Pons (tissue), 1 donor: ENCODE measurements around the gene ADAD2.

Experiments used
- DNase-seq: peaks from one replicate; pipeline ENCODE4 v3.0.0-alpha.2; 2016; ENCODE audit warnings: low spot score

Gene ADAD2

DNA sequence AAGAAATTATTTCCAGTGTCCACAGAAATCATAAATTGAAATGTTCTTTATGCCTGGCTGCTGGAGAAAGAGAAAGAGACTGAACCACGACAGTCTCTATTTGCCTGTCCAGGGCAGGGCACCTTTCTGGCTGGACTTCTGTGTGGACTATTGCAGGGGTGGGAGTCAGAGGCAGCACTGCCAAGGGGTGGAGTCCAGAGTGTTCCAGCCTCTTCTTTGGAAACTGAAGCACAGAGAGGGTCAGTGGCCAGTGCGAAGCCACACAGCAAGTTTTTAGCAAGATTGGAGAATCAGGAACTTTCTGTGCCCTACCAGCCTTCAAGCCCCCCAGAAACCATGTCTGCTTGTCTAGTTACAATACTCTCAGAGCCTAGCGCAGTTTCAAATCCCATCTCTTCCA is 33.6 kb downstream of the ADAD2 start:
- DNase-seq = no peak

DNA sequence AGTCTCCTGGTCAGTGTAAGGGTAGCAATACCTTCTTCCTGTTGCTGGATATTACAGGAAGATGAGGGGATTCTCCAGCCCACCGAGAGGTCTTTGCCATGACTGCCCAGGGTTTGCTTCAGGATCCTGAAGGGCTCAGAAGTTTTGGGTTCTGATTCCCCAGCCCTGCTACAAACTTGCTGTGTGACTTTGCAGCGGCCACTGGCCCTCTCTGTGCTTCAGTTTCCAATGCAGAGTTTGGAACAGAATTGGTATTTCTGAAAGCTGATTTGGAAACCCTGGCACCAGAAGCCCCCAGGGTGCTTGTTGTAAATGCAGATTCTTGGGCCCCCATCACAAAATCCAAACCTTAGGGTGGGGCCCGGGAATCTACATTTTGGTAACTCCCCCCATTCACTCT is 34.2 kb downstream of the ADAD2 start:
- no peak for DNase-seq

DNA sequence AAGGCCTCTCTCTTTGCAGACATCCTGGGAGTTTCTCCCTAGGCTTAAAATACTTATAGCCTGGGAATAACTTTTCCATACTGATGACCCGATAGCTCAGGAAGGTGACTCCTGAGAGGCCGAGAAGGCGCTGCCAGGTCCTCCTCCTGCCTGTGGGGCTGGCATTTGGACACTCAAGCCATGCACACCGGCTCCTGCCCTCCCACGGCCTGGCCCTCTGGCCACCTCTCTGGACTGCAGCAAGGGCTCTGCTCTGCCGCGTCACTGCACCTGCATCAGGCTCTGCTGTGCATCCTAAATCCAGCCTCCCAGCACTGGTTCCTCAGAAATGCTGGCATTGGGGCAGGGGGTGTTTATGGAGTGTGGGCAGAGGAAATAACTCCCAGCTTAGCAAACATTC is 34.6 kb downstream of the ADAD2 start:
- DNase-seq = no peak

DNA sequence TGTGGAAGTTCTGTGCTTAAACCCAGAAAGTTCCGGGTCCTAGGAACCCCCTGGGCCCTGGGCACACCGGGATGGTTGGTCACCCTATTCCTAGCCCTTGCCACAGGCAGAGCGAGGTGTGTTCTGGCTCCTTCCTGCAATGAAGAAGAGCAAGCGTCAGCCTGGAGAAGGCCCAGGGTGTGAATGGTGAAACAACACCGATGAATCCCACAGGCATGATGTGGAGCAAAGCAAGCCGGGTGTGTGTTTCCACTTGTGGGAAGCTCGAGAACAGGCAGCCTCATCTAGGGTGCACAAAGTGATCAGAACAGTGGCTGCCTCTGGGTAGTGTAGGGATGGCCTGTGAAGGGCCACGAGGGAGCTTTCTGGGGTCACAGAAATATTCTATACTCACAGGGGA is 35.1 kb downstream of the ADAD2 start:
- DNase-seq = no peak

DNA sequence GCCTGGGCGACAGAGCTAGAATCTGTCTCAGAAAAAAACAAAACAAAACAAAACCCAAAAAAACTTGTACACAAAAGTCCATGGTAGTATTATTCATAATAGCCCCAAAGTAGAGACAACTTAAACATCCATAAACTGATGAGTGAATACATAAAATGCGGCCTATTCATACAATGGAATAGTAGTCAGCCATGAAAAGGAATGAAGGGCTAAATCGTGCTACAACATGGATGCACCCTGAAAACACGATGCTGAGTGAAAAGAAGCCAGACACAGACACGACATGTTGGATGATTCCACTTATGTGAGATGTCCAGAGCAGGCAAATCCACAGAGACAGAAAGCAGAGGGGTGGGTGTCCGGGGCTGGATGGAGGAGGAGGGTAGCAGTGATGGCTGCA is 36.6 kb downstream of the ADAD2 start:
- no peak for DNase-seq

DNA sequence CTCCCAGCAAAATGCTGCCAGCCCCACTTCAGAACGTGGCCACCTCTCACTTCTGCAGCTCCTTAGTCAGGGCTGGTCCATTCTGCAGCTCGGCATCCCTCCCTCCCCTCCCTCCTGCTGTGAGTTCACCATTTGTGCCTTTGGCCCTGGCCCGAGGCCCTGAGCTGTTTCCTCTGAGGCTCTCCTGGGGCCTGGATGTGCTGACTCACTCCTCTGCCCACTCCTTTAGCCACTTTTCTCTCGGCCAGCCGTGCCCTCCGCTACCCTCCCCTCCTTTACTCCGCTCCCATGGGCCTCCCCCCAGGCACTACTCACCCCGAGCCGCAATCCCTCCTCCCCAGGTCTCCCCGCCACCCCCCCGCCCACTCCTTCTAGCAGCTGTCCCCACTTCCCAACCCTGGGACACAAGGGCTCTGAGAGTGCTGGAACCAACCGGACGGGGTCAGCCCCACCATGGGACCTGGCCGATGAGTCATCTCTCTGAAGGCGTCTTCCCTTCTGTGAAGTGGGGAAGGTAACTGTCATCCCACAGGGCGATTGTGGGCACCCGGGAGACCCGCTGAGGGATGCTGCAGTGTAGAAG is 37.4 kb downstream of the ADAD2 start:
- DNase-seq = no peak

DNA sequence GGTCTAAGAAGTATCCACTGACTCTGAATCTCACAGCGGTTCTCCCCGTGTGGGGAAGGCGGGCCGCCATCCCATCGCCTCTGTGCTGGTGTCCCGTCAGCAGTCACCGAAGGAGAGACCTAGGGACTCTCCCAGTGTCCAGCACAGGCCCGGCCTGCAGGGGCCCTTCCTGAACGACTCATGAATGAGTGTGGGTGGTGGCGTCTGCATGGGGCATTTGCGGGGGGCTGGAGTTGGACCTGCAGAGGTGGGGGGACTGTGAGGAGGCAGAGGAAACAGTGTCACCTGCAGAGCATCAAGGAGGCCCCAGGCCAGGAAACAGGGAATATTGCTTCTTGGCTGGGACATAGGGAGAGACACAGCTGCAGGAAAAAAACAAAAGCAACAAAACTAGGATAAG is 38.5 kb downstream of the ADAD2 start:
- no peak for DNase-seq

DNA sequence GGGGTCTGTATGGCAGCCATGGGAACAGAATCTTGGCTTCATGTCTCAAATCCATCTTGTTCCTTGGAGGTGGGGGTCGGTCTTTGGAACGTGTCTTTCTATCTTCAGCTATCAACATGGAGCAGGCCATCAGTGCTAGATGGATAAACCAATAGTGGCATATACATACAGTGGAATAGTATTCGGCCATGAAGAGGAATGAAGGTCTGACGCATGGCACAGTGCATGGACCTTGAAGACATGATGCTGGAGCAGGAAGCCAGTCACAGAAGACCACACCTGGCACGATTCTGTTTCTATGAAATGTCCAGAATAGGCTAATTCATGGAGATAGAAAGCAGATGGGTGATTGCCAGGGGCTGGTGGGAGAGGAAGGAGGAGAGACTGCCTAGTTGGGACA is 41.1 kb downstream of the ADAD2 start:
- no peak for DNase-seq

DNA sequence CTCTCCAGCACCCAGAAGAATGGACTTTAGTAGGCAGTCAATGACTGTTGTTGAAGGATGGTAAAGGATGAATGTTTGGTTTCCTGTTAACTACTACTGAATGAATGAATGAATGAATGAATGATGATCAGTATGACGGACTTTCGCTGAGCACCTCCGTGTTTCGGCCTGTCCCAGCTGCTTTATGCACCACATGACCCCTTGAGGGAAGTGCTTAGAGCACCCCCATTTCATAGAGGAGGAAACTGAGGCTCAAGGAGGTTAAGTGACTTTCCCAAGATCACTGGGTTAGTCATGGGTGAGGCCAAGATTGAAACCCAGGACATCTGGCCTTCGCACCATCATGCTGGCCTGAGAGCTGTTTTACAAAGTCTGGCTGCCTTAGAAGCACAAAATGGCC is 42.0 kb downstream of the ADAD2 start:
- no peak for DNase-seq

DNA sequence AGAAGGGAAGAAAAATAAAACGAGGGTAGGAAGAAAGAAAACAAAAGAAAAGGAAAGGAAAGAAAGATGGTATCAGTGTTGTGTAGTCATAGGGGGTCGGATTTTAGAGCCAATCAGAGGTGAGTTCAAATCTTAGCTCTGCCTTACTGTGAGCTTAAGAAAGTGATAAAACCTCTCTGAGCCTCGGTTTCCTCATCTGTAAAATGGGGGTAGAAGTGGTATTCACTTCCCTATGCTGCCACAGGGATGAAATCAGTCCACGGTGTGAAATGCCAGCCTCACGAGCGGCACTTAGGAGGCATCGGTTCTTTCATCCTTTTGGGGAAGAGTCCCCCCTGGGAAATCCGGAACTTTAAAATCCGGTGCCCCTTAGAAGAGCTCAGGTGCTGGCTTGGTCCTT is 42.8 kb downstream of the ADAD2 start:
- DNase-seq = no peak

DNA sequence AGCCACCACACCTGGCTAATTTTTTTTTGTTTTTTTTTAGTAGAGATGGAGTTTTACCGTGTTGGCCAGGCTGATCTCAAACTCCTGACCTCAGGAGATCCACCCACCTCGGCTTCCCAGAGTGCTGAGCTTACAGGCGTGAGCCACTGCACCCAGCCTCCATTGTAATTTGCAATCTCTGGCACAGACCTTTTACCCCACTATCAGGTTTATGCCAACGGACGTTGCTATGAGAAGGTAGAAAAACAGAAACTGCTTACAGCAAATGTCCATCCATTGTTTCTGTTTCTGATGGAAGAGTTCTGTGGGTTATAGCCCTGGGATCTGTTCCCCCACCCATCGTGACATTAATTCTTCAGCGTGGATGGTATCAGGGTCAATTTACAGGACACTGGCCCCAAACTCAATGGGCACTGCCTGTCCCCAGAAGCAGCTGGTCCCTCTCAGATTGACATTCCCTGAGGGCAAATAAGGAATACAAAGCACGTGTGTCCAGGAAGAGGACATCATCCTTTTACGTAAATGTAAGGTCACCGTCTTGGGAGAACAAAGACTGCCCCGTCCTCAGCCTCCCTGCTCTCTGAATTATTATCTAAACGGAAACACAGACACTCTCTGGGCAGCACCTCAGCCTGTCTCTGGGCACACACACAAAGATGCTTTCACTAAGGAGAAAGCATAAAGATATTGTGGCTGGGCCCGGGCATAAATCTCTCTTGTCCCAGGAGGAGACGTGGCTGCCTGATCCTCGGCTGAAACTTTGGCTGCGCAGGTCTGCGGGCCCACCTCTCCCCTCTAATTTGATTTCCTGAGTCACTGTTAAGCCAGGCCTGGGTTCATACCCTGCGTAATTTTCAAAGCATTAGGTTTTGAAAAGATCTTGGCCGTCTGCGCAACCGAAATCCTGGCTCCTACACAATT is 43.6 kb downstream of the ADAD2 start:
- peak; percentile 26 for DNase-seq

DNA sequence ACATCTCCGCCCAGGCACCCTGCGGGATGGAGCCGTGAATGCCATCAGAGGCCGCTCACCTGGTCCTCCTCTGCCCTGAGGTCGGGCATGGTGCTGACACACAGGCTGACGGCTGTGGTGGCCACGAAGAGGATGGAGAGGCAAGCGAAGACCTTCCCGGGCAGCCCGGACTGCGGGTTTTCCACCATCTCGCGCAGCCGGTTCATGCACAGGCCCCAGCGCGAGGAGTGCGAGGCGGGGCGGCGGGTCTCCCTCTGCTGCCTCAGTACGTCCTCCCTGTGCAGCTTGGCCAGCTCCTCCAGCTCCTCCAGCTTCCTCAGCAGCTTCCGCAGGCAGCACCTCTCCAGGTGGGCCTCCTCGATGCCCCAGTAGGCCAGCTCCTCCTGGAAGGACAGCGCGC is 45.7 kb downstream of the ADAD2 start:
- DNase-seq = no peak

DNA sequence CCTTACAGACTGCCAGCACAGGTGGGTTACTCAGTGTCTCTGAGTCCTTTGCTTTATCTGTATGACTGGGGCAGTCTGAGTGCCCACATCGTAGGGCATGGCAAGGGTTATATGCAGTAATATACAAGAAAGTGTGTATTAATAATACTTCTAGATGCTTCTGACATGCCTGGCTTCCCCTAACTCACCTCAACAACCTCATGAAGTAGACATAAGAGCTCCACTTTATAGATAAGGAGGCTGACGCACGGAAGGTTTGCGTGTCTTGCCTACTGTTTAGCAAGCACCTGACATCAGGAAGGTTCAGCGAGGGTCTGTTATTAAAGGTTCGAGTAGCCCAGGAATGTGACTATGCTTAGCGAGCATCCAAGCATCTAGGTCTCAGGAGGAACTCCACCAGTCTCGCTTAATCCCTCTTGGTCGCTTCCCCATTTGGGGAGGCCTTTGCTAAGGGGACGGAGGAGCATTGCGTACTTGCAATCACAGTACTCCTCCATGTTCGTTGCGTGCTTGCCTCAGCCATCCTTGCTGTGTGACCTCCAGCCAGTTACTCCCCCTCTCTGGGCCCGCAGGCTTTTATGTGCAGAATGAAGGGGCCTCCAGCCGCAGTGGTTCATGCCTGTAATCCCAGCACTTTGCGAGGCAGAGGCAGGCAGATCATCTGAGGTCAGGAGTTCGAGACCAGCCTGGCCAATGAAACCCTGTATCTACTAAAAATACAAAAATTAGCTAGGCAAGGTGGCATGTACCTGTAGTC is 47.2 kb downstream of the ADAD2 start:
- no peak for DNase-seq

DNA sequence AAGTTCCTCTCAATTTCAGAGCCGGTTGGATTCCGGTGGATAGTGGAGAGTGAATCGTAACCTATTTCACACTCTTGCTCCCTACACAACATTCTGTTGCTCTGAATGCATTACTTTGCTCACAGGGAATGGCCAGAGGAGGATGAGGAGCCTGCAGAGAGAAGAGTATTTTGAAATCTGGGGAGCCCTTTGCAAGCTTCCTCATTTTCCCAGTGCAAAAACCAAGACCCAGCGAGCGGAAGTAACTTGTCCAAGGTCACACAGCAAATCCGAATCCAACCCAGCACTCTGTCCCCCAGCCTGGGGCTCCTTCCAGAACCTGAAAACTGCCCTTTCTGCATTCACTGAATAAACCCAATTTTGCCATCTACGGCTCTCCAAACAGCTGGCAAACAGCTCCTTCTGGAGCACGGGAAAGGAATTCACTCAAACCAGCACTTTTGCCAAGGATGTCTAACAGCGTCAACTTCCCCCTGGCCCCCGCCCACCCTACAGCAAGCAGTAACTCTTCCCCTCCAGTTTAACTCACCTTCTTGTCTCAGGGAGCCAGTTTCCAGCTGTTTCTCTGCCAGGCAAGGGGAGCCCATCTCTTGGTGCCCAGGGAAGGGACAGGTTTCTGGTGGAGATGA is 48.3 kb downstream of the ADAD2 start:
- DNase-seq = no peak

DNA sequence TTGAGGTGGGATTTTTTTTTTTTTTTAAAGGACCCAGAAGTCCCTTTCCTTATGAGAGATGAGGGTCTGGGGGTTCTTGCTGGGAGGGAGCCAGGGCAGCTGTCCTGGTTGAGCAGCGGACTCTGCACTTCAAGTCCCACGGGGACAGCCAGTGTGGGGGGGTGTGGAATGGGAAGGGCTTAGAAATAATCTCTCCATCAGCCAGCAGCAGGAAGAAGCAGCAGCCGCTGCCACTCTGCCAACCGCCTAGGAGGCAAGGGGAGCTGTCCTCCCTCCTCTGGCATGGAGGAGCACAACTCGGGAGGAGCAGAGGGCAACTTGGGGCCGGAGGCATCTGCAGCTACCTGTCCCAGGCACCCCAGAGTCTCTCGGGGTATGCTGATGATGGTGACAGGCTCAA is 49.0 kb downstream of the ADAD2 start, which contains the start of gene KCNG4:
Gene KCNG4, minus strand, starts transcription at position 104 of the 400 bp plus-strand sequence. CDS start 2,527 bp downstream, outside the sequence.
- no peak for DNase-seq

DNA sequence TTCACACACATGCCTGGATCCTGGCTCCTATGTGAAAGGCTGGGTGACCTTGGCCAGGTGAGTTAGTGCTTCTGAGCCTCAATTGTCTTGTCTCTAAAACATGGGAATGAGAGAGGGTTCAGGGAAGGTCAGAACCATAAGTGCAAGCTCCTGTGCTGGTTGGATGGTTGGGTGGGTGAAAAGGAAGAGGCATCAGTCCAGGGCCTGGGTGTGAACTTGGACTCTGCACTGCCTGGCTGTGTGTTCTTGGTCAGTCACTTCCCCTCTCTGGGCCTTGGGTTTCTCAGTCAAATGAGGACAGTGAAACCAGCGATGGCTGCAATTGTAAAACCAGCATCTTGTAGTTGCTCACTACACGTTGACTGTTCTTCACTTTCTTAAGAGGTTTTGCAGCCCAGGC is 49.5 kb downstream of the ADAD2 start:
- no peak for DNase-seq

DNA sequence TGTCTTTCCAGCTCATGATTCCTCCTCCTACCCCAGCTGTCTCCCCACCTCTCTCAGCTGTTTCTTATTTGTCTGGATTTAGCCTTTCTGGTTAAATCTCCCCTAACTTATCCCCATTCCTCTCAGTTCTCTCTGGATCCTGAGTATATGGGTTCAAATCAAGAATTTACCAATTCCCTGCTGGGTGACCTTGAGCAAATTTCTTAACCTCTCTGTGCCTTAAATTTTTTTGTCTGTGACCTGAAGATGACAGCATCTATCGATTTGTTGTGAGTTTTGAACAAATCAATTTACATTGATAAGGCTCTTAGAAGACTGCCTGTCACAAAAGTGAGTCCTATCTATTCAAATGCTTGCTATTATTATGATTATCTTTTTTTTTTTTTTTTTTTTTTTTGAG is 50.8 kb downstream of the ADAD2 start:
- DNase-seq = no peak

DNA sequence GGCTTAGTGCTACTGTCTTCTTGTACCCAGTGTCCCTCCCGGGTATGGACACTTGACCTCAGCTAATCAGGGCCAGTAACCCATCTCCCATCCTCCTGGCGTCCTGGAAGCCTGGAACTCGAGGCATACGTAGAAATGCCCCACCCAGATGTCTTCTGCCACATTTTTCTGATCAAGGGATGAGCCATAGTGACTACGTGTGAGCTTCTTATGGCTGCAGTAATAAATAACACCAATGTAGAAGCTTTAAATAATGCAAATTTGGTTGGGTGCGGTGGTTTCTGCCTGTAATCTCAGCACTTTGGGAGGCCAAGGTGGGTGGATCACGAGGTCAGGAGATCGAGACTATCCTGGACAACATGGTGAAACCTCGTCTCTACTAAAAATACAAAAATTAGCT is 51.9 kb downstream of the ADAD2 start:
- no peak for DNase-seq

DNA sequence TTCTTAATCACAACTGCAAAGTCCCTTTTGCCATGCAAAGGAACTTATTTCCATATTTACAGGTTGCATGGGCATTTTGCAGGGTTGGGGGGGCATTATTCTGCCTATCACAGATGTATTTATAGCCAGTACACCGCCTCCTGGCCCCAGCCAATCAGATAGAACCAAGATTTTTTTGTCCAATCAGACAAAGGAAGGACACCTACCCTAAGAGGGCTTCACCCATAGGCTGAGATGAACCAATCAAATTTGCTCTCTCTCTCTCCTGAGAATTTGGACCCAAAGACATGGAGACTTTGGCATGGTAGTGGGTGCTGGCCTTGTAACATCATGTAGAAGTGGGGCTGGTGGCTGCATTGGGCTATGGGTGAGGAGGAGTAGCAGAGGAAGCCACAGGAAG is 52.8 kb downstream of the ADAD2 start:
- no peak for DNase-seq

DNA sequence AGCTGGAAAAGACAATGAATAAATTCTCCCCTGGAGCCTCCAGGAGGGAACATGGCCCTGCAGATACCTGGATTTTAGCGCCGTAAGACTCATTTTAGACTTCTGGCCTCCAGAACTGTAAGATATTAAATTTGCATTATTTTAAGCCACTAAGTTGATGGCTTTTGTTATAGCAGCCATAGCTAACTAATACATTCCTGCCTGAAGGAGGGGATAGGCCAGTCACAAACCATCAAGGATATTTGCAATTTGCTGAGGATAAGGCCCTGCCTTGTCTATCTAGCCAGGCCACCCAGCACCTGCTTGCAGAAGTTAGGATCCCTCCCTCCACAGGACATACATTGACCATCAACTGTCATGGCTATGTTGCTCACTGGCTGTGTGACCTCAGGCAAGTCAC is 53.8 kb downstream of the ADAD2 start:
- DNase-seq = no peak

DNA sequence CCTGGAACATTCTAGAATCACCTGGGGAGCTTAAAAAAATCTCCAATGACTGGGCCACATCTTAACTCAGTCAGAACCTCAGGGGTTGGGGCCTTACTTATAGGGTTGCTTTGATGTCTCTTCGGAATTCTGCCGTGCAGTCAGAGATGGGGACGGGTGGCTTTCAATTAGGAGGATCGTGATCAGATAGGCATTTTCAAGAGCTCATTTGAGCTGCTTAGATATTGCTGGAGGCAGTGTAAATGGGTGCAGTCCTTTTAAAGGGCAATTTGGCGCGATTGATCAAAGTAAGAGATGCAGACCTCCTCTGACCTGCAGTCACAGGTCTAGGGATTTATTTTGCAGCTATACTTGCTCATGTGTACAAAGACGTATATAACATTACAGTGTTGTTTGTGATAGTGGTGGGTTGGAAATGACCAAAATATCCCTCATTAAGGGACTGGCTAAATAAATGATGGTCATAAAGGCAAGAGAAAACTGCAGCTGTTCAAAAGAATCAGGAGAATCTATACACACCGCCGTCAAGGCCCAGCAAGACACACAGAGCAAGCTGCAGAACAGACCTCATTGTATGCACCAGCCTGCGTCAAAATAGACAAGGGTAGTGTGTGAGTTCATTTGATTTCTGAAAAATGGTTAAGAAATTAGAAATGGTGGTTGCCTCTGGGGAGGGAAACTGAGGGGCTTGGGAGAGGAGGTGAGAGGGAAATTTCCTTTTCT is 55.2 kb downstream of the ADAD2 start:
- no peak for DNase-seq

DNA sequence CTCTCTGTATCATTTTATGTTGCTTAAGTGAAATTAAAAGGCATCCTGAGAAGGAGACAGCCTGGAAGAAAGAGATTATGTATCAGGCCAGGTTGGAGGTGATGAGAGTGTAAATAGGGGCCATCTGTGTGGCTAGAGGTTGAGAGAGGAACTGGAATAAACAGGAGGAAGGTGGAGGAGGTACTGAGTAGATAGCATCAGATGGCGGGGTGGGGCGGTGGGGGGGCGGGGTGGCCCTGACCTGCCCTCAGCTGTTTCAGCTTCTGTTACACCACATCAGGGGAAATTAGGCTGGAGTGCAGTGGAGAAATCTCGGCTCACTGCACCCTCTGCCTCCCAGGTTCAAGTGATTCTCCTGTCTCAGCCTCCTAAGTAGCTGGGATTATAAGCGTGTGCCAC is 55.7 kb downstream of the ADAD2 start:
- no peak for DNase-seq
